GM23338 (cell line): ENCODE results near the gene NYAP1. TPM values are rescaled to one million over a fixed set of nuclear protein-coding genes. Genes with fewer than 3 reads are reported as not detected.

ENCODE experiments used
- ATAC-seq: fragments of 200-7000 bp; cut with Tn5 transposase; 3 replicates; pipeline ENCODE4 v1.9.1; 2020
- DNase-seq: peaks from one replicate; pipeline ENCODE4 v3.0.0-alpha.2; 2015; ENCODE audit warnings: low spot score
- H2AFZ ChIP-seq: fragments of 200-600 bp; sonication (generic); 2 replicates; pipeline ENCODE4 v1.8.0; 2016; ENCODE audit warnings: antibody characterized with exemption, mild to moderate bottlenecking, moderate library complexity
- H3F3A ChIP-seq: fragments of 200-600 bp; sonication (generic); replicated peaks from 2 replicates; pipeline ENCODE4 v1.8.0; 2017; ENCODE audit warnings: antibody characterized with exemption, mixed run types, low read depth
- H3K27ac ChIP-seq: fragments of 200-600 bp; sonication (generic); 2 replicates; pipeline ENCODE4 v1.6.1; 2016; ENCODE audit warnings: low read depth
- H3K27me3 ChIP-seq: fragments of 200-600 bp; sonication (generic); 2 replicates; pipeline ENCODE4 v1.8.0; 2016; ENCODE audit warnings: mild to moderate bottlenecking, mixed run types, moderate library complexity; ENCODE audit not compliant: insufficient read depth
- H3K36me3 ChIP-seq: fragments of 200-600 bp; sonication (generic); 2 replicates; pipeline ENCODE4 v1.8.0; 2016; ENCODE audit warnings: mild to moderate bottlenecking; ENCODE audit not compliant: insufficient read depth
- H3K4me1 ChIP-seq: fragments of 200-600 bp; sonication (generic); 2 replicates; pipeline ENCODE4 v1.8.0; 2016; ENCODE audit warnings: mild to moderate bottlenecking, moderate library complexity; ENCODE audit not compliant: insufficient read depth
- H3K4me2 ChIP-seq: fragments of 200-600 bp; sonication (generic); 2 replicates; pipeline ENCODE4 v1.7.1; 2017; ENCODE audit warnings: mixed run types
- H3K4me3 ChIP-seq: fragments of 200-600 bp; sonication (generic); 2 replicates; pipeline ENCODE4 v1.6.1; 2016; ENCODE audit warnings: mixed run types
- H3K79me2 ChIP-seq: fragments of 200-600 bp; sonication (generic); replicated peaks from 2 replicates; pipeline ENCODE4 v1.8.0; 2017; ENCODE audit warnings: mild to moderate bottlenecking; ENCODE audit not compliant: insufficient read depth
- H3K9me2 ChIP-seq: fragments of 200-600 bp; sonication (generic); 2 replicates; pipeline ENCODE4 v1.8.0; 2017; ENCODE audit not compliant: insufficient read depth
- H4K20me1 ChIP-seq: fragments of 200-600 bp; sonication (generic); replicated peaks from 2 replicates; pipeline ENCODE4 v1.8.0; 2017; ENCODE audit warnings: mild to moderate bottlenecking; ENCODE audit not compliant: insufficient read depth
- H3K27ac Mint-ChIP-seq: 2 replicates; pipeline ENCODE4 v1.8.0; 2020; ENCODE audit warnings: inconsistent platforms, mild to moderate bottlenecking, moderate library complexity, mixed read lengths
- H3K27me3 Mint-ChIP-seq: 3 replicates; pipeline ENCODE4 v1.8.0; 2022; ENCODE audit warnings: low read depth, mild to moderate bottlenecking, moderate library complexity, mixed read lengths, inconsistent platforms; ENCODE audit not compliant: insufficient read depth, poor library complexity
- H3K36me3 Mint-ChIP-seq: 3 replicates; pipeline ENCODE4 v1.8.0; 2021; ENCODE audit warnings: low read depth, mild to moderate bottlenecking, inconsistent platforms, moderate library complexity, mixed read lengths
- H3K4me1 Mint-ChIP-seq: 3 replicates; pipeline ENCODE4 v1.8.0; 2020; ENCODE audit warnings: mild to moderate bottlenecking, inconsistent platforms, mixed read lengths
- H3K4me3 Mint-ChIP-seq: 3 replicates; pipeline ENCODE4 v1.8.0; 2021; ENCODE audit warnings: moderate library complexity, mild to moderate bottlenecking, inconsistent platforms, mixed read lengths
- H3K9me3 Mint-ChIP-seq: 3 replicates; pipeline ENCODE4 v1.8.0; 2020; ENCODE audit warnings: moderate library complexity, mild to moderate bottlenecking, inconsistent platforms, mixed read lengths
- CREB1 ChIP-seq: fragments of 250-450 bp; sonication (Bioruptor Pico); IDR thresholded peaks from 2 replicates; pipeline ENCODE4 v1.5.0; 2020; ENCODE audit warnings: low read depth, mild to moderate bottlenecking, moderate library complexity
- CTCF ChIP-seq, 2 experiments: fragments of 200-600 bp in 1 of 2; sonication (generic) in 1 of 2; conservative IDR thresholded peaks; 2 replicates each; pipeline versions ENCODE4 v1.5.1 to v1.6.1; 2016 to 2017; ENCODE audit warnings: antibody characterized with exemption in 2 of 2, low read depth in 2 of 2, mild to moderate bottlenecking in 2 of 2, moderate library complexity in 1 of 2
- ETS1 ChIP-seq: IDR thresholded peaks from 2 replicates; pipeline ENCODE4 v1.6.1; 2016; ENCODE audit warnings: antibody characterized with exemption
- EZH2phosphoT487 ChIP-seq: fragments of 200-600 bp; sonication (generic); IDR thresholded peaks from one replicate; pipeline ENCODE4 v1.8.1; 2018; ENCODE audit warnings: antibody characterized with exemption; ENCODE audit not compliant: unreplicated experiment
- JUNB ChIP-seq: IDR thresholded peaks from one replicate; pipeline ENCODE4 v1.6.1; 2016; ENCODE audit warnings: antibody characterized with exemption; ENCODE audit not compliant: unreplicated experiment
- POLR2AphosphoS5 ChIP-seq: IDR thresholded peaks from 2 replicates; pipeline ENCODE4 v1.6.1; 2016; ENCODE audit warnings: antibody characterized with exemption, low read depth
- ZNF114 ChIP-seq: fragments of 250-450 bp; sonication (Bioruptor Pico); IDR thresholded peaks from 2 replicates; pipeline ENCODE4 v1.5.0; 2020; ENCODE audit warnings: mild to moderate bottlenecking, moderate library complexity
- ZNF331 ChIP-seq: fragments of 250-450 bp; sonication (Bioruptor Pico); IDR thresholded peaks from 2 replicates; pipeline ENCODE4 v1.5.0; 2020; ENCODE audit warnings: low read depth, mild to moderate bottlenecking, moderate library complexity
- polyA plus RNA-seq: library from polyadenylated mRNA; unstranded; fragments of >200 nt; fragmentation: Nextera tagmentation; extraction: Ambion mirVana; gene quantifications from 2 replicates; pipeline ENCODE4 v1.2.1, GENCODE V29; 2016
- total RNA-seq: library from RNA; depleted of rRNA; stranded (reverse); fragments of >200 nt; shearing (Covaris generic); gene quantifications from 2 replicates; pipeline ENCODE4 v1.2.3, GENCODE V29; 2014
- TF ChIP-seq, protein P1 (sequence below): fragments of 250-450 bp; sonication (Bioruptor Pico); IDR thresholded peaks from 2 replicates; pipeline ENCODE4 v1.5.0; 2020; ENCODE audit warnings: mild to moderate bottlenecking, moderate library complexity

Gene NYAP1
- total and polyA plus RNA-seq, 2 experiments from 2014 or later = 0.19 to 4.9 TPM

- TF ChIP-seq, protein P1, sequence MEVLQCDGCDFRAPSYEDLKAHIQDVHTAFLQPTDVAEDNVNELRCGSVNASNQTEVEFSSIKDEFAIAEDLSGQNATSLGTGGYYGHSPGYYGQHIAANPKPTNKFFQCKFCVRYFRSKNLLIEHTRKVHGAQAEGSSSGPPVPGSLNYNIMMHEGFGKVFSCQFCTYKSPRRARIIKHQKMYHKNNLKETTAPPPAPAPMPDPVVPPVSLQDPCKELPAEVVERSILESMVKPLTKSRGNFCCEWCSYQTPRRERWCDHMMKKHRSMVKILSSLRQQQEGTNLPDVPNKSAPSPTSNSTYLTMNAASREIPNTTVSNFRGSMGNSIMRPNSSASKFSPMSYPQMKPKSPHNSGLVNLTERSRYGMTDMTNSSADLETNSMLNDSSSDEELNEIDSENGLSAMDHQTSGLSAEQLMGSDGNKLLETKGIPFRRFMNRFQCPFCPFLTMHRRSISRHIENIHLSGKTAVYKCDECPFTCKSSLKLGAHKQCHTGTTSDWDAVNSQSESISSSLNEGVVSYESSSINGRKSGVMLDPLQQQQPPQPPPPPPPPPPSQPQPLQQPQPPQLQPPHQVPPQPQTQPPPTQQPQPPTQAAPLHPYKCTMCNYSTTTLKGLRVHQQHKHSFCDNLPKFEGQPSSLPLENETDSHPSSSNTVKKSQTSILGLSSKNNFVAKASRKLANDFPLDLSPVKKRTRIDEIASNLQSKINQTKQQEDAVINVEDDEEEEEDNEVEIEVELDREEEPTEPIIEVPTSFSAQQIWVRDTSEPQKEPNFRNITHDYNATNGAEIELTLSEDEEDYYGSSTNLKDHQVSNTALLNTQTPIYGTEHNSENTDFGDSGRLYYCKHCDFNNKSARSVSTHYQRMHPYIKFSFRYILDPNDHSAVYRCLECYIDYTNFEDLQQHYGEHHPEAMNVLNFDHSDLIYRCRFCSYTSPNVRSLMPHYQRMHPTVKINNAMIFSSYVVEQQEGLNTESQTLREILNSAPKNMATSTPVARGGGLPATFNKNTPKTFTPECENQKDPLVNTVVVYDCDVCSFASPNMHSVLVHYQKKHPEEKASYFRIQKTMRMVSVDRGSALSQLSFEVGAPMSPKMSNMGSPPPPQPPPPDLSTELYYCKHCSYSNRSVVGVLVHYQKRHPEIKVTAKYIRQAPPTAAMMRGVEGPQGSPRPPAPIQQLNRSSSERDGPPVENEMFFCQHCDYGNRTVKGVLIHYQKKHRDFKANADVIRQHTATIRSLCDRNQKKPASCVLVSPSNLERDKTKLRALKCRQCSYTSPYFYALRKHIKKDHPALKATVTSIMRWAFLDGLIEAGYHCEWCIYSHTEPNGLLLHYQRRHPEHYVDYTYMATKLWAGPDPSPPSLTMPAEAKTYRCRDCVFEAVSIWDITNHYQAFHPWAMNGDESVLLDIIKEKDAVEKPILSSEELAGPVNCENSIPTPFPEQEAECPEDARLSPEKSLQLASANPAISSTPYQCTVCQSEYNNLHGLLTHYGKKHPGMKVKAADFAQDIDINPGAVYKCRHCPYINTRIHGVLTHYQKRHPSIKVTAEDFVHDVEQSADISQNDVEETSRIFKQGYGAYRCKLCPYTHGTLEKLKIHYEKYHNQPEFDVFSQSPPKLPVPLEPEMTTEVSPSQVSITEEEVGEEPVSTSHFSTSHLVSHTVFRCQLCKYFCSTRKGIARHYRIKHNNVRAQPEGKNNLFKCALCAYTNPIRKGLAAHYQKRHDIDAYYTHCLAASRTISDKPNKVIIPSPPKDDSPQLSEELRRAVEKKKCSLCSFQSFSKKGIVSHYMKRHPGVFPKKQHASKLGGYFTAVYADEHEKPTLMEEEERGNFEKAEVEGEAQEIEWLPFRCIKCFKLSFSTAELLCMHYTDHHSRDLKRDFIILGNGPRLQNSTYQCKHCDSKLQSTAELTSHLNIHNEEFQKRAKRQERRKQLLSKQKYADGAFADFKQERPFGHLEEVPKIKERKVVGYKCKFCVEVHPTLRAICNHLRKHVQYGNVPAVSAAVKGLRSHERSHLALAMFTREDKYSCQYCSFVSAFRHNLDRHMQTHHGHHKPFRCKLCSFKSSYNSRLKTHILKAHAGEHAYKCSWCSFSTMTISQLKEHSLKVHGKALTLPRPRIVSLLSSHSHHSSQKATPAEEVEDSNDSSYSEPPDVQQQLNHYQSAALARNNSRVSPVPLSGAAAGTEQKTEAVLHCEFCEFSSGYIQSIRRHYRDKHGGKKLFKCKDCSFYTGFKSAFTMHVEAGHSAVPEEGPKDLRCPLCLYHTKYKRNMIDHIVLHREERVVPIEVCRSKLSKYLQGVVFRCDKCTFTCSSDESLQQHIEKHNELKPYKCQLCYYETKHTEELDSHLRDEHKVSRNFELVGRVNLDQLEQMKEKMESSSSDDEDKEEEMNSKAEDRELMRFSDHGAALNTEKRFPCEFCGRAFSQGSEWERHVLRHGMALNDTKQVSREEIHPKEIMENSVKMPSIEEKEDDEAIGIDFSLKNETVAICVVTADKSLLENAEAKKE (CRISPR knock-in tag) = no peak
- no peak for TF ChIP-seq ZNF331 (CRISPR knock-in tag)
- TF ChIP-seq ETS1 = no peak
- TF ChIP-seq POLR2AphosphoS5 = no peak
These were observed 11.4 kb upstream of the NYAP1 start (continued) for GRCh38 chr7:100472121-100472851.

GRCh38 chr7:100472854-100473499 is 10.8 kb upstream of the NYAP1 start:
- Histone ChIP-seq H3K79me2 (no peaks in the 10 kb centered on the region; the same call in 1 of the 2 replicates), H3F3A (no peaks in the 10 kb centered on the region; the same call in 1 of the 2 replicates), H4K20me1 (peaks cover 3% of the 10 kb centered on the region; the same call in 1 of the 2 replicates), H3K27ac (no peak overlapping the region), H3K4me1 (peaks cover 13% of the 10 kb centered on the region), H3K4me2 (no peak overlapping the region), H2AFZ (no peak overlapping the region), H3K36me3 (no peaks in the 10 kb centered on the region; the same call in 1 of the 2 replicates), H3K9me2 (no peaks in the 10 kb centered on the region), H3K4me3 (no peak overlapping the region), H3K27me3 (no peaks in the 10 kb centered on the region)
- no peak for TF ChIP-seq JUNB
- TF ChIP-seq CTCF (conservative IDR thresholded peaks at IDR 0.05; ENCODE audit: low read depth in 2 of 2) = no peak
- no peak for TF ChIP-seq EZH2phosphoT487
- TF ChIP-seq ZNF114 = no peak
- TF ChIP-seq CREB1 (CRISPR knock-in tag) = no peak
- H3K9me3 Mint-ChIP-seq = no peaks in the 10 kb centered on the region; the same call in 2 of the 3 replicates
- peaks cover 30% of the 10 kb centered on the region for H3K4me1 Mint-ChIP-seq
- peaks cover 4% of the 10 kb centered on the region for H3K27me3 Mint-ChIP-seq
- no peak overlapping the region for H3K4me3 Mint-ChIP-seq
- no peak for ATAC-seq
- no peak for DNase-seq
- peaks cover 5% of the 10 kb centered on the region; the same call in 2 of the 3 replicates for H3K36me3 Mint-ChIP-seq
- H3K27ac Mint-ChIP-seq = no peak overlapping the region
